ENCODE data around the gene VAV1.

The VAV1 gene

GRCh38 chr19:6772028-6772865, at the start of gene VAV1:
Gene VAV1 (plus strand): TSS chr19:6772708. CDS start chr19:6772808, 100 bp downstream.
- DNase-seq: peak; percentile 76 to 99

DNA sequence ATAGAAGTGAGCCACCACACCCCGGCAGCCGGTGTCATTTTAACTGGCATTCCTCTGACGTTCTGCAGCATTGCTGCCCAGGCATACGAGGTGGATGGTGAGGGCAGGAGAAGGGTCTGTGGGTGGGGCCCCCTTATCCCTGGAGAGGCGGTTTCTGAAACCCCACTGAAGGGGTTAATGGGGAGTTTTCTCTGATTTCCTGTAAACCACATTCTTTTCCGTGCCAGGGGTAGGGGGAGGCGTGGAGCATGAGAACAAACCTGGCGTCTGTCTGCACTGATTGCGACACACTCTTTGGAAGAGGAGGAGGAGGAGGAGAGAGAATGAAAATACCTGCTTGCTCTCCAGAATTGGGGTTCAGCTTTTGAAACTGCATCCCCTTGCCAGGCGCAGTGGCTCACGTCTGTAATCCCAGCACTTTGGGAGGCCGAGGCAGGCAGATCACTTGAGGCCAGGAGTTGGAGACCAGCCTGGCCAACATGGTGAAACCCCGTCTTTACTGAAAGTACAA, 49.3 kb upstream of the VAV1 start:
- no peak for DNase-seq

- DNase-seq: peak in 1 of 2 donors; percentile 59
Measured at GRCh38 chr19:6723738-6724137, 48.8 kb upstream of the VAV1 start.

DNA sequence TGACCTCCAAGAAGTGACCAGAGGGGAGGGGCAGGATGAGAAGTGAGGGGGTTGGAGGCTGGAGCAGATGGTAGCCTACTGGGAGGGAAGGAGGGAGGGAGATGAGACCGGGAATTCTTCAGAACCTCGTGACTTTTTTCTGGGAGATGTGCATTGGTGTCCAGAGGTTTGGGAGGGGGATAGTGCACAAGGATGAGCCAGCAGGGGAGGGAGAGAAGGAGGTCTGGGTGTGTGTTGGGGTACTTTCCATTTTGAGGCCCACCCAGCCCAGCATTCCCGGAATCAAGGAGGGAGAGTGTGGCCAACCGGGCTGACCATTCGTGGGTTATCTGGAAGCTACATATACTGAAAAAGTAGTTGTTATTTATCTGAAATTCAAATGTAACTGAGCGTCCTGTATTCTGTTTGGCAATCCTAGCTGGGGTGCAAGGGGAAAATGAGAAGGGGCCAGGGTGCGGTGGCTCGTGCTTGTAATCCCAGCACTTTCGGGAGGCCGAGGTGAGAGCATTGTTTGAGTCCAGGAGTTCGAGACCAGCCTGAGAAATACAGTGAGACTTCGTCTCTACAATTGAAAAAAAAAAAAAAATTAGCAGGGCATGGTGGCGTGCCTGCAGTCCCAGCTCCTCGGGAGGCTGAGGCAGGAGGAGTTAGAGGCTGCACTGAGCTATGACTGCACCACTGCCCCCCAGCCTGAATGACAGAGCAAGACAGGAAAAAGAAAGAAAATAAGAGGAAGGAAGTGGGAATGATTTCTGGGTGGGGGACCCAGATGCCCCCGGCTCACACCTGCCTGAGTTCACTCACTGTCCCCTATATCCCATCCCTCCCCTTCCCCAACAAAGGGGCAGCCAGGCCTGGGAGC, 47.6 kb upstream of the VAV1 start:
- DNase-seq: no peak

GRCh38 chr19:6725513-6726231, 46.8 kb upstream of the VAV1 start:
- DNase-seq: no peak

- peak; percentile 34 to 56 for DNase-seq
Measured at GRCh38 chr19:6728346-6728745, 44.2 kb upstream of the VAV1 start.

DNA sequence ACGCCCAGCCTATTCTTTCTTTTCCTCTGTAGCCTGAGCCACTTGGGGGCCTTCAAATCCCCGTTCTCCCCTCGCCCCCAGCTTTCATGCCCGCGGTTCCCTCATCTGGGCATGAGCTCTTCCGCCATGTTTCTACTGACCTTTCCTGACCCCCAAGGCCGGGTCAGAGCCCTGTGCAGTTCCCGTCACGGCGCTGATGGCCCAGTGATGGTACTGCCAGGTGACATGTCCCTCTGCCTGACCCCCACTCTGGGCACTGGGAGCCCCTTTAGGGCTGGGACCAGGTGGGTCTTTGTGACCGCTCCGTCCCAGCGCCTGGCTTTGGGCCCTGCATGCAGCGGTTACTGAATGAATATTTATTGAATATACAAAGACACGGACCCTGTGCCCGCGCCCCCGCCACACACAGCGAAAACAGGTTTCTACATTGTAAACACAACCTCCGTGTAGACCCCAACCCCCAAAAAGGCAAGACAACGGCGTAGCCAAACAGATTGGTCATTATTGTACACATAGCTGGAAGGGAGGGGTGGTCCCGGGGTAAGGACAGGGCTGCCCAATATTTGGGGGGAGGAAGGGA, 42.8 kb upstream of the VAV1 start:
- DNase-seq: no peak

DNA sequence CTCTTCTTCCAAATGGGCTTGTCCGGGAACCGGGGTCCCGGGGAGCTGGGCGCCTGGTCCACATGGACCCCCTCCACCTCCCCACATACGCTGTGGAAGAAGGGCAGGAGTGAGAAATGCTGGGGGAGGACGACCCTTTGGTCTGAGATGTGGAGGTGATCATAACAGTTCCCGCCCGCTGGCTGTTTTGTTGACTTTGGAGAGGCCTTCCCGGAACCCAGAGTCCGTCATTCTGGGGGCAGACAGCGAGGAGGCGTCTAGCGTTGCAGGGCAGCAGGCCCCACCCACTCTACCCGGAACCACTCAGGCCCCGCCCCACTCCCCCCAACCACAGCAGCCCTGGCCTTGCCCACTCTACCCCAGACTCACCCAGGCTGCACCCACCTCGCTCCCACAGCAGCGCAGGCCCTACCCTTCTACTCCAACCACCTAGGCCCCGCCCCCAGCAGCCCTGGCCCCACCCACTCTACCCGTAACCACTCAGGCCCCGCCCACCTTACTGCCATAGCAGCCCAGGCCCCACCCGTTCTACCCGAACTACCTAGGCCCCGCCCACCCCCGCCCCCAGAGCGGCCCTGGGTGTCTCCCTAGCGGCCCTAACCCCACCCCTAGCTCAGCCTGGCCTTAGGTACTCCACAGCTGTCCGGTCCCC, 42.2 kb upstream of the VAV1 start:
- DNase-seq: no peak

GRCh38 chr19:6730941-6731670, 41.4 kb upstream of the VAV1 start:
- no peak for DNase-seq

- no peak for DNase-seq
Measured at GRCh38 chr19:6731822-6732221, 40.7 kb upstream of the VAV1 start.

GRCh38 chr19:6732803-6733337, 39.6 kb upstream of the VAV1 start:
- DNase-seq: no peak

DNA sequence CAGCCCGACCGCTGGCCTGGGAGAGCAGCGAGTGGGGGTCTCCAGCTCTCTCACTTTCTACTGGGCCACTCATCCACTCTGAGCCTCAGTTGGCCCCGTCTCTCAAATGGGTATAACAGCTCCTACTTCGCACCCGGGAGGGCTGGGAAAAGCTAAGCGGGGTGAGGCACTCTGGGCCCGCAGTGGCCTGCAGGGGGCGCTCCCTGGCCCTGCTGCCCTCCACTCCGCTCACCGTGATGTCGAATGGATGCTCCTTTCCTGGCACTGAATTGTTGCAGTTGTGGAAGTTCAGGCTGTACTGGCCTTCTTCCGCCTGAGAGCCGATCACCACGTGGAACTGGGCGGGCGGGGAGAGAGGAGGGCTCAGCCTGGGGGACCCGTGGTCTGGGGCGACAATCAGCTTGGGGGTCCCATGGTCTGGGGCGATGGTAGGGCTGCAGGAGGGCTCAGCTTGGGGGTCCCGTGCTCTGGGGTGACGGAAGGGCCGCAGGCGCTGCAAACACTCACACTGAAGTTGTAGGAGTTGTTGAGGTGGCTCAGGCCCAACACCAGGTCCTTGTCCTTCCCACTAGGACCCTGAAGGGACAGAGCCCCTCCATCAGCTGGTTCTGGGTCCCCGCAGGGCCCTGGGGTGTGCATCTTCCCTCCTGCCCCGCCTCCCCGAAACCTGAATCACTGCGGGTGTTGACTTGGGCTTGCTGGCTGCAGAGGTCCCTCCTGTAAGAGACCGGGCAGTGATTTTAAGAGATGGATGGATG, 39.0 kb upstream of the VAV1 start:
- no peak for DNase-seq

DNA sequence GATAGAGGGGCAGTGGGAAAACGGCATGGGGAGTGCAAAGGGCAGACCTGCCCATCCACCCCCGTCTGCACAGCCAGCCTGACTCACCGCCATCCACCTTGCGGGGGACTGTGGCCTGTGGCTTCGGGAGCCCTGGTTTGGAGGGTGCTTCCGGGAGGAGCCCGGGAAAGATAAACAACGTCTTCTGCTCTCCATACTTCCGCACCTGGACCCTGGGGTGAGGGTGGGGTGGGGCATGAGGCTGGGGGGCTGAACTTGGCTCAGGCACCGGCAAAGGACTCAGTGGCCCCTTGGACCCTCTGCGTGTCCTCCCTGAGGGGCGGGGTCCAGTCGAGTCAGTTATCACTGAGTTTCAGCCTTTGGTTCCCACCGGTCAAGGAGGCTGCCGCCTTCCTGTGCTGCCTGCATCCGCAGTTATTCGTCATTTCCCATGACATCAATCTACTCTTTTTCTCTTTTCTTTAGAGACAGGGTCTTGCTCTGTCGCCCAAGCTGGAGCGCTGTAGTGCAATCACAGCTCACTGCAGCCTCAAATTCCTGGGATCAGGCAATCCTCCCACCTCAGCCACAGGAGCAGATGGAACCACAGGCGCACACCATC, 38.3 kb upstream of the VAV1 start:
- DNase-seq: no peak

- DNase-seq: no peak
Measured at GRCh38 chr19:6735181-6735911, 37.2 kb upstream of the VAV1 start.

DNA sequence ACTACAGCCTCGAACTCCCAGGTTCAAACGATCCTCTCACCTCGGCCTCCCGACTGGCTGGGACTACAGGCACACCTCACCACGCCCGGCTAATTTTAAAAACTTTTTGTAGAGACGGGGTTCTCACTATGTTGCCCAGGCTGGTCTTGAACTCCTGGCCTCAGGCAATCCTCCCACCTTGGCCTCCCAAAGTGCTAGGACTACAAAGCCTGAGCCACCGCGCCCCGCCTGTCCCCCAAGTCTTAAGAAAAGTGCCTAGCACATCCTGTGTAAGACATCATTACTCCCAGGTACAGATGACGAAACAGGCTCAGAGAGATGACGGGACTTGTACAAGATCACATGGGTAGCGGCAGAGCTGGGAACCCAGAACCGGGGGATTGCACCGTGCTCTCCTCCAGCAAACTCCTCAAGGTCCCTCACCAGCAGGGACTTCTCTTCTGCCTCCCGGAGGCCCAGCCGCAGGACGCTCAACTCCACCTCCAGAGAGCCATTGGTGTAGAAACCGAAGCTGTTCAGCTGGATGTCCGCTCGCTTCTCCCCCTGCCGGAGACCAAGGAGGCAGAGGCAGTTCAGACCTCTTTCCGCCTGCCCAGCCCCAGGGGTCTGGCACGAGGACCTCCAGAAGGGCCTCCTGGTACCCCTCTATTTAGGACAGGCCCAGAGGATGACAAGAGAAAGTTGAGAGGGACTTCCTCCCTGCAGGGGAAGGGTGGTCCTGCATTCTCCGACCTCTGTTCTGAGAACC, 36.2 kb upstream of the VAV1 start:
- peak; percentile 58 to 70 for DNase-seq

DNA sequence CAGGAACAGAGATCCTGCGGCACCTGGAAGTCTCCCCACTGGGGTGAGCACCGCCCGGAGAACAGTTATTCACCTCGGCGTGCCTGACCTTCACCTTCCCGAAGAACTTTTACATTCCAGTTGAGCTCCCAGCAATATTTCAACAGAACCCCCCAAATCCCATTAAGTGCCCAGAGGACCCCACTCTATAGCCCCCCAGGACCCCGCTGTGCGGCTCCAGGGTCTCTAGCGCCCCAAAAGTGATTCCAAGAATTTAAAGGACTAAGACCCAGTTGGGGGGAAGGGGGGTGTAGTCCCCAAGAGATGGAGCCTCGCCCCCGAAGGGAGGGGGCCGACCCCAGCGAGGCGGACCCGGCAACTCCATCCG, 35.6 kb upstream of the VAV1 start:
- no peak for DNase-seq

DNA sequence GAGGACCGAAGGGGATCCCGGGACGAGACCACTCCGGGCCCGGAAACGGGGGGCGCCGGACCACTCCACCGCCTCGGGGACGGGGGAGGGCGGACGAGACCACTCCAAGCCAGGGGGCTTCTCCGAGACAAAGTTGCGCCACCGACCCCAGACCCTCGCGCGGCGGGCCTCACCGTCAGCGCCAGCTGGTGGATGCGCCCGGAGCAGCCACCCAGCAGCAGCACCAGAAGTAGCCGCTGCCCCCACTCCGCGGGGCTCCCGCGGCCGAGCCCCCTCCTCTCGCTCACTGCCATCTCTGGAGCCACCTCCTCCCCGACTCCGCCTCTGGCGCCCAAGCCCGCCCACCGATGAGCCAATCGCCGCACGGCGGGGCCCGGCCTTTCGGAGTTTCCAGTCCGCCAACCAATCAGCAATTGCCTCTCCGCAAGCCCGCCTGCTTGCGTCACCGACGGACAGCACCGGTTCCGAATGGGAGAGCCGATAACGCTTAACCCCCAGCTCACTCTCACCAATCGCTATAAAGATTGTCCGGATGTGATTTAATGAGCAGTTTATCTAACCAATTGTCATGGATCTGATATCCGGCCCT, 35.1 kb upstream of the VAV1 start, which contains the start of gene GPR108:
GPR108 (minus strand) TSS at position 297 of the 589 bp plus-strand sequence; CDS start at position 293, 4 bp downstream.
- DNase-seq: peak; percentile 87 to 99

All from bone marrow (tissue), 2 donors.